Esophagus muscularis mucosa (tissue), 4 donors: ENCODE data around the gene DKC1. TPM values are rescaled to one million over a fixed set of nuclear protein-coding genes. Genes with fewer than 3 reads are reported as not detected.

Experiments used
- DNase-seq: peaks from one replicate; pipeline ENCODE4 v3.0.0-alpha.2; 2017; ENCODE audit errors: extremely low spot score
- H3K27ac ChIP-seq, 4 donors: fragments of 200-600 bp; sonication (generic); replicated peaks in 1 of 4; 1 replicate in 3 of 4; 2 replicates in 1 of 4; pipeline ENCODE4 v1.5.1; 2016 to 2019; ENCODE audit warnings: mild to moderate bottlenecking in 1 of 4
- H3K27me3 ChIP-seq, 4 donors: fragments of 200-600 bp; sonication (generic); one replicate each; pipeline versions ENCODE4 v1.5.1 to v1.6.0; 2016 to 2019
- H3K36me3 ChIP-seq, 4 donors: fragments of 200-600 bp; sonication (generic); one replicate each; pipeline ENCODE4 v1.5.1; 2016 to 2019
- H3K4me1 ChIP-seq, 4 donors: fragments of 200-600 bp; sonication (generic); one replicate each; pipeline ENCODE4 v1.5.1; 2016 to 2019
- H3K4me3 ChIP-seq, 4 donors: fragments of 200-600 bp; sonication (generic); 1 replicate in 2 of 4; 2 replicates in 2 of 4; pipeline ENCODE4 v1.5.1; 2016 to 2019; ENCODE audit warnings: mild to moderate bottlenecking in 4 of 4, moderate library complexity in 1 of 4
- H3K9me3 ChIP-seq, 4 donors: fragments of 200-600 bp; sonication (generic); 1 replicate in 3 of 4; 2 replicates in 1 of 4; pipeline ENCODE4 v1.5.1; 2016 to 2019
- CTCF ChIP-seq, 3 experiments: fragments of 200-600 bp in 2 of 3; fragments of 450-650 bp in 1 of 3; sonication (generic) in 2 of 3; IDR thresholded peaks; one replicate each; pipeline ENCODE4 v1.5.1; 2017 to 2019; ENCODE audit warnings: antibody characterized with exemption in 3 of 3, mild to moderate bottlenecking in 2 of 3, moderate library complexity in 1 of 3
- EP300 ChIP-seq: sonication (generic); formaldehyde crosslinking; IDR thresholded peaks from one replicate; pipeline ENCODE4 v1.6.1; 2017; ENCODE audit warnings: antibody characterized with exemption
- POLR2A ChIP-seq: fragments of 450-650 bp; IDR thresholded peaks from one replicate; pipeline ENCODE4 v1.6.1; 2017; ENCODE audit warnings: antibody characterized with exemption, moderate library complexity, mild to moderate bottlenecking, low read depth
- POLR2AphosphoS5 ChIP-seq, 2 donors: sonication (generic); formaldehyde crosslinking; IDR thresholded peaks; one replicate each; pipeline ENCODE4 v1.6.1; 2017; ENCODE audit warnings: antibody characterized with exemption in 2 of 2
- WGBS: methylation state at CpG from one replicate; pipeline ENCODE4 v1.1.5; 2018; 5-methylcytosine and 5-hydroxymethylcytosine counted together
- intact Hi-C: fragments of 100-400 bp; cut with DNase I; formaldehyde crosslinking; loops from one replicate; pipeline ENCODE4 v1.15.1; 2023
- total RNA-seq, 4 donors: library from RNA; depleted of rRNA; stranded (reverse); fragments of >200 nt; gene quantifications; one replicate each; pipeline versions ENCODE4 v1.1.0 to v1.2.1, GENCODE V29; 2016

The DKC1 gene
- total RNA-seq, 4 donors from 2014 or later, result 18.3 to 29.9 (median 24.9) TPM

GRCh38 chrX:154779261-154779660, 16.6 kb downstream of the DKC1 start:
- Histone ChIP-seq H3K4me1 (no peaks in the 10 kb centered on the region), H3K27me3 (no peaks in the 10 kb centered on the region), H3K36me3 (peaks cover 4 to 58% (median 37%) of the 10 kb centered on the region in 4 donors), H3K4me3 (no peak overlapping the region), H3K9me3 (no peaks in the 10 kb centered on the region), H3K27ac (no peak overlapping the region)
- 77% methylated on average over 4 of the region's 4 CpGs for WGBS
- intact Hi-C loops, result no loop called here
- no peak for DNase-seq
- TF ChIP-seq EP300 (no peak), POLR2AphosphoS5 (IDR thresholded peaks at IDR 0.05) (no peak), POLR2A (no peak), CTCF (IDR thresholded peaks at IDR 0.05) (no peak)

DNA sequence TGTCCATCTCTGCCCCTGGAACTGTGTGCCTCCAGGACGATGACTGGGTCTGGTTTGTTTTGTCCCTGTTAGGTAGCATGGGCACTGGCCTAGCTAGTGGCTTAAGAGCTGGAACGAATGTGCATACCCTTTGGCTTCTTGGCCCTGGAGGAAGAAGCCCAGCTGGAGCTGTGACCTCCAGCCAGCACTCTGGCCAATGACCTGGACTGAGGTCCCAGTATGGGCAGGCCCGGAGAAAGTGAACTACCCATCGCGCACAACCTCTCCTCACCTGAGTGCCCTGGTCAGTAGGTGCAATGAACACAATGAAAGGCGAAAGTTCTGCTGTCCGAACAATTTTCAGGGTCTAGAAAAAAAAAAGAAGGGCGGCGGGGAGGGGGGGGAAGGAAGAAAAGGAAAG, 18.3 kb downstream of the DKC1 start:
- 90% methylated on average over 7 of the region's 9 CpGs for WGBS
- DNase-seq, result no peak
- no peak overlapping the region for H3K27ac ChIP-seq
- no peak overlapping the region for H3K4me3 ChIP-seq
- no peaks in the 10 kb centered on the region for H3K4me1 ChIP-seq
- H3K27me3 ChIP-seq, result no peaks in the 10 kb centered on the region
- TF ChIP-seq CTCF (IDR thresholded peaks at IDR 0.05) (no peak), POLR2A (no peak), POLR2AphosphoS5 (IDR thresholded peaks at IDR 0.05) (no peak), EP300 (no peak)
- peaks cover 0 to 44% (median 23%) of the 10 kb centered on the region in 4 donors for H3K36me3 ChIP-seq
- H3K9me3 ChIP-seq, result no peaks in the 10 kb centered on the region
- intact Hi-C loops, result no loop called here

- no peak for DNase-seq
- intact Hi-C loops, result no loop called here
- WGBS, result 83% methylated on average over 13 of the region's 13 CpGs
- Histone ChIP-seq H3K4me1 (no peaks in the 10 kb centered on the region), H3K36me3 (peaks cover 0 to 24% (median 10%) of the 10 kb centered on the region in 4 donors), H3K4me3 (no peak overlapping the region), H3K9me3 (no peaks in the 10 kb centered on the region), H3K27ac (no peak overlapping the region), H3K27me3 (no peaks in the 10 kb centered on the region)
- TF ChIP-seq POLR2A (no peak), POLR2AphosphoS5 (IDR thresholded peaks at IDR 0.05) (no peak), CTCF (IDR thresholded peaks at IDR 0.05) (no peak), EP300 (no peak)
These were observed 21.7 kb downstream of the DKC1 start for GRCh38 chrX:154784149-154784995.

- no peak for TF ChIP-seq EP300
- no peak for TF ChIP-seq POLR2AphosphoS5 (IDR thresholded peaks at IDR 0.05)
- TF ChIP-seq POLR2A, result no peak
- H3K4me3 ChIP-seq, result no peak overlapping the region
- no peaks in the 10 kb centered on the region for H3K27me3 ChIP-seq
- DNase-seq, result no peak
- intact Hi-C loops, result no loop called here
- 80% methylated on average over 6 of the region's 6 CpGs for WGBS
- H3K27ac ChIP-seq, result no peak overlapping the region
- H3K36me3 ChIP-seq, result peaks cover 0 to 20% (median 8%) of the 10 kb centered on the region in 4 donors
- H3K9me3 ChIP-seq, result no peaks in the 10 kb centered on the region
- no peaks in the 10 kb centered on the region for H3K4me1 ChIP-seq
These were observed 23.1 kb downstream of the DKC1 start for GRCh38 chrX:154785716-154786115.

DNA sequence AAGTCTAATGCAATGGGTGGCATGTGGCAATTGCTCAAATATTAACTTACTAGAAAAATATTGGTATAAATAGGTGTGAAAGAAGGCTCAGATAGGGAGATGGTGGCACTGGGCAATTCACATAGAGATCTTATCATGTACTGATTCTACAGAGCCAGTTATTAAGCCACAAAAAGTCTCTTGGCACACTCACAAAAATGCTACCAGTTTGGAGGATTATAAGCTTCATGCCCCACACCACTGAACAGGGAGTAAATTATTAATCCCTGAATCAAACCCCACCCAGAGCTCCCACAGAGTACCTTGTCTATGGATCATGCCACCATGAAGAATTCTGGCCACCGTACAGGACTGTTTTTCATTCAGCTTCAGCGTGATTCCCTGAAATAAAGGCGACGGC, 28.8 kb downstream of the DKC1 start:
- Histone ChIP-seq H3K4me3 (no peak overlapping the region), H3K4me1 (no peaks in the 10 kb centered on the region), H3K27ac (no peak overlapping the region), H3K9me3 (no peaks in the 10 kb centered on the region), H3K36me3 (no peaks in the 10 kb centered on the region), H3K27me3 (no peaks in the 10 kb centered on the region)
- DNase-seq, result no peak
- intact Hi-C loops, result no loop called here
- WGBS, result 72% methylated on average over 4 of the region's 4 CpGs
- TF ChIP-seq POLR2AphosphoS5 (IDR thresholded peaks at IDR 0.05), result no peak
- TF ChIP-seq EP300, result no peak
- no peak for TF ChIP-seq POLR2A
- TF ChIP-seq CTCF (IDR thresholded peaks at IDR 0.05), result no peak
